NK-92 (cell line): ENCODE measurements around the gene SUSD3.

Source experiments
- DNase-seq: peaks from one replicate; lab custom pipeline; 2025; ENCODE audit not compliant: unreplicated experiment; lab: John Stamatoyannopoulos, UW

Gene SUSD3

DNA sequence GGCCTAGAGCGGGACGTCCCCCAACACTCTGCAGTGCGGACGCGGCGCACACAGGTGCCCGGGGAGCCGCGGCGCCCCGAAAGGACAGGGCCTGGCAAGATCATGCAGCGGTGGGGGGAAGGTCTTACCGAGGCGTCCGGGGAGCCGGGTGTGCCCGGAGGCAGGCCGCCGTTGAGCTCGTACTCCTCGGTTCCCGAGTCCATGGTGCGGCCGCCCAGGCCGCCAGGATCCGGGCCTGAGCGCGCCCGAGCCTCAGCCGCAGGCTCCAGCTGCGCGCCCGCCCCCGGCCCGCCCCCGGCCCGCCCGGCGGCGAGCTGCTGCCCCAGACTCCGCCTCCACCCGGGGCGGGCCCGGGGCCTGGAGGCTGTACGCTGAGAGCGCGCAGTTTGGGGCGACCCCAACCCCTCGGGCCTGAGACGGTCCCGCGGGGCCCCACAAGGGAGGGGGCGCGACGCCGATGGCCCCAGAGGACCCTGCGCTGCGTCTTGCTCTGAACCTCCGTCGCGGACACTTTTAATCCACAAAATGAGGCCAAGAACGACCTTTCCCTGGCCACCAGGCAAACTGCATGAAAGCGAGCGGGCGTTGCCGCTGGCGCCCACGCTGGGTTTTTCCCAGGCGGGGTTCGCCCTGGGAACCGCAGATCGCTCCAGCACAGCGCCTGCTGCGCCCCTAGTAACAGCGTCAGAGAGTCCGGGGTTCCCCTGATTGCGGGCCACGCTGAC lies 75.7 kb downstream of the SUSD3 start, which contains the start of gene NINJ1:
TSS of gene NINJ1 (minus strand) at position 237 of the 725 bp plus-strand sequence. CDS start at position 203, 34 bp downstream.
- DNase-seq, result no peak
